NCI-H187 treated with DMSO at 0.1 percent for 48 hours (cell line): ENCODE data around the gene LILRB2.
"Not testable (repeated sequence)": the region's sequence is repeated elsewhere in the genome, so short reads cannot be mapped to it uniquely, and the experiment has no call there.

Experiments used
- DNase-seq: peaks from one replicate; lab custom pipeline; 2025; lab: John Stamatoyannopoulos, UW

Gene LILRB2

GRCh38 chr19:54240372-54241336 is 40.3 kb downstream of the LILRB2 start:
- DNase-seq, result not testable (repeated sequence)

- DNase-seq, result not testable (repeated sequence)
Observed at GRCh38 chr19:54239491-54240371, 41.2 kb downstream of the LILRB2 start.

- DNase-seq, result no peak
Observed at GRCh38 chr19:54233941-54234340, 47.0 kb downstream of the LILRB2 start.

GRCh38 chr19:54231077-54231931 is 49.6 kb downstream of the LILRB2 start:
- DNase-seq, result no peak

GRCh38 chr19:54230031-54230430 is 50.9 kb downstream of the LILRB2 start:
- DNase-seq, result no peak

GRCh38 chr19:54229146-54229545 is 51.8 kb downstream of the LILRB2 start:
- DNase-seq, result no peak

- not testable (repeated sequence) for DNase-seq
Observed at GRCh38 chr19:54224619-54225018, 56.3 kb downstream of the LILRB2 start.

GRCh38 chr19:54223937-54224281 is 57.0 kb downstream of the LILRB2 start:
- not testable (repeated sequence) for DNase-seq
